Kidney epithelial cell (primary cell): ENCODE measurements around the gene PRR14L. TPM values are rescaled to one million over a fixed set of nuclear protein-coding genes. Genes with fewer than 3 reads are reported as not detected.

ENCODE experiments used
- DNase-seq: peaks from one replicate; pipeline ENCODE4 v3.0.0-alpha.2; 2010; ENCODE audit warnings: low read depth
- H3K27me3 ChIP-seq: 2 replicates; pipeline ENCODE4 v1.6.0; 2011; ENCODE audit warnings: low read length; ENCODE audit not compliant: control insufficient read depth, insufficient read depth
- H3K36me3 ChIP-seq: 2 replicates; pipeline ENCODE4 v1.5.1; 2011; ENCODE audit warnings: low read length; ENCODE audit not compliant: control insufficient read depth, insufficient read depth
- H3K4me3 ChIP-seq: 2 replicates; pipeline ENCODE4 v1.5.1; 2011; ENCODE audit warnings: low read depth, mild to moderate bottlenecking, control low read depth, low read length
- total RNA-seq: library from RNA; depleted of rRNA; stranded (reverse); fragments of >200 nt; gene quantifications from 2 replicates; pipeline ENCODE4 v1.2.3, GENCODE V29; 2015
- TF ChIP-seq, protein P1 (sequence below): IDR thresholded peaks from 2 replicates; pipeline ENCODE4 v1.5.1; 2011; ENCODE audit warnings: mild to moderate bottlenecking, moderate library complexity, low read length, control low read depth, inconsistent platforms; ENCODE audit not compliant: insufficient read depth, poor library complexity, severe bottlenecking

Gene PRR14L
- total RNA-seq, 1 donor from 2014 or later: 23.6 TPM

DNA sequence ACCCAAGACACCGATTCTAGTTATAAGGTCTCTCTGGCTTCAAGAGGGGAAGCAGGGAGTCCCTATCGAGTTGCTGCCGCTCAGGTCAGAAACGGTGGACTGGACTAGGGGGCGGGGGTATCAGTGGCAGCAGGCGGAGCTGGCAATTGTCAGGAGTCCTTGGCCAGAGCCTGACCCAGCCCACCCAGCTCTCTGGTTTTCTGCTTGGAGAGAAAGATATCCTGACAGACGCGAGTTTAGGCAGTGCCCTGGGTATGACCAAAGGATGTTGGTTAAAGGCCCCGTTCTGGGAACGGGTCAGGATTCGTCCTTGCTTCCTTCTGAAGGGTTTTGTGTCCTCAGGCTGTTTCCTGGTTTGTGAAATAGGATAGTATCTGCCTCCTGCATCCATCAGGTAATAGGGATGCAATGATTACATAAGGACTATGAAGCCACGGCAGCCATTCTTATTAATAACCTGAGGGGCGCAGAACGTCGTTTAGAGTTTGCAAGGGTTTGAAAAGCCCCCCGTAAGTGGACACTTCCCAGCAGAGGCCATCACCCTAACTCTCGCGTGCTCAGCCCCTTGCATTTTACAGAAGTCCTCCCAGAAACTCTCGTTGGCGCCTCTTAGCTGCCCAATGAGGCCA, 3.2 kb upstream of the PRR14L start:
- Histone ChIP-seq H3K36me3 (no peaks in the 10 kb centered on the region), H3K4me3 (peak overlapping the region; percentile 65), H3K27me3 (no peaks in the 10 kb centered on the region)
- TF ChIP-seq, protein P1, sequence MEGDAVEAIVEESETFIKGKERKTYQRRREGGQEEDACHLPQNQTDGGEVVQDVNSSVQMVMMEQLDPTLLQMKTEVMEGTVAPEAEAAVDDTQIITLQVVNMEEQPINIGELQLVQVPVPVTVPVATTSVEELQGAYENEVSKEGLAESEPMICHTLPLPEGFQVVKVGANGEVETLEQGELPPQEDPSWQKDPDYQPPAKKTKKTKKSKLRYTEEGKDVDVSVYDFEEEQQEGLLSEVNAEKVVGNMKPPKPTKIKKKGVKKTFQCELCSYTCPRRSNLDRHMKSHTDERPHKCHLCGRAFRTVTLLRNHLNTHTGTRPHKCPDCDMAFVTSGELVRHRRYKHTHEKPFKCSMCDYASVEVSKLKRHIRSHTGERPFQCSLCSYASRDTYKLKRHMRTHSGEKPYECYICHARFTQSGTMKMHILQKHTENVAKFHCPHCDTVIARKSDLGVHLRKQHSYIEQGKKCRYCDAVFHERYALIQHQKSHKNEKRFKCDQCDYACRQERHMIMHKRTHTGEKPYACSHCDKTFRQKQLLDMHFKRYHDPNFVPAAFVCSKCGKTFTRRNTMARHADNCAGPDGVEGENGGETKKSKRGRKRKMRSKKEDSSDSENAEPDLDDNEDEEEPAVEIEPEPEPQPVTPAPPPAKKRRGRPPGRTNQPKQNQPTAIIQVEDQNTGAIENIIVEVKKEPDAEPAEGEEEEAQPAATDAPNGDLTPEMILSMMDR: no peak
- no peak for DNase-seq

DNA sequence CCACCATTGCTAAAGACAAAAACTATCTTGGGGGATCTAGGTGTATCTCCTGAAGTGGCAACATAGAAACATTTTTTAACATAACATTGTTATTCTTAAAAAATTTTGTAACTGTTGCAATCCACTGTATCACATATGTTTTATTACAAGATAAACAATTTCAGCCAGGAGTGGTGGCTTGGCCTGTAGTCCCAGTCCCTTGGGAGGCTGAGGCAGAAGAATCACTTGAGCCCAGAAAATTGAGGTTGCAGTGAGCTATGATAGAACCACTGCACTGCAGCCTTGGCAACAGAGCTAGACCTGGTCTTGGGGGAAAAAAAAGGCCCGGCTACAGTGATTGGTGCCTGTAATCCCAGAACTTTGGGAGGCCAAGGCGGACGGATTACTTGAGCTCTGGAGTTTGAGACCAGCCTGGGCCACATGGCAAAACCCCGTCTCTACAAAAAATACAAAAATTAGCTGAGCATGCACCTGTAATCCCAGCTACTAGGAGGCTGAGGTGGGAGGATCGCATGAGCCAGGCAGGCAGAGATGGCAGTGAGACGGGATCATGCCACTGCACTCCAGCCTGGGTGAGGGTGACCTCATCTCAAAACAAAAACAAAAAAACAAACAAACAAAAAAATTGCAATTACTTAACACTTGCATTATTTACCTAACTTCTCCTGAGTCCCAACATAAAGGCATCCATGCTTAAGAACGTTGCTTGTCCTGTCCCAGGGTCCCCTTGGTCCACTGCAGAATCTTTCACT, 2.3 kb upstream of the PRR14L start:
- Histone ChIP-seq H3K36me3 (no peaks in the 10 kb centered on the region), H3K27me3 (no peaks in the 10 kb centered on the region), H3K4me3 (no peak overlapping the region)
- no peak for DNase-seq
- TF ChIP-seq, protein P1: no peak

DNA sequence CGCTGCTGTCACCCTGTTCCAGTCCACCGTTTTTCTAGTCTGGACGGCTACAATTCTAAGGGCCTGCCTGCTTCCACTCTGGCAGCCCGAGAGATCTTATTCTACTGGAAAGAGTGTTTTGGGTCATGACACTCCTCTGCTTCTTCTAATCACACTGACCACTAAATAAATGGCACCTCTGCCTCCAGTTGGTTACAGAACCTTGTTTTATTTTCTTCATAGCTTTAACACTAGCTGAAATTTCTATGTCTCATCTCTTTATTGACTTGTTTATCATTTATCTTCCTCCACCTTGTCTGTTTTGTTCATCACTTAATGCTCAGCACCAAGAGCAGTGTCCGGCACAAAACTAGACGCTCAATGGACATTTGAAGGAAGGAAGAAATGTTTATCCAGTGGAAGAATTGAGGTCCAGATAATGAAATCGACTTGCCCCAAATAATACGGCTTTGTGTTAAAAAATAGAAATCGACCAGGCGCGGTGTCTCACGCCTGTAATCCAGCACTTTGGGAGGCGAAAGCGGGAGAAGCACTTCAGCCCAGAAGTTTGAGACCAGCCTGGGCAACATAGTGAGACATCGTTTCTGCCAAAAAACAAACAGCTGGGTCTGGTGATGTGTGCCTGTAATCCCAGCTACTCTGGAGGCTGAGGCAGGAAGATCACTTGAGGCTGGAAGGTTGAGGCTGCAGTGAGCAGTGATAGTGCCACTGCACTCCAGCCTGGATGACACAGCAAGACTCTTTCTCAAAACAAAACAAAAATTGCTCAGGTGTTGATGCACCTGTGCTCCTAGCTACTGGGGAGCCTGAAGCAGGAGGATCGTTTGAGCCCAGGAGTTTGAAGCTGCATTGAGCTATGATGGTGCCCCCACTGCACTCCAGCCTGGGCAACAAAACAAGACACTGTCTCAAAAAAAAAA, 693 bp upstream of the PRR14L start:
- no peaks in the 10 kb centered on the region for H3K27me3 ChIP-seq
- H3K36me3 ChIP-seq: no peaks in the 10 kb centered on the region
- DNase-seq: no peak
- TF ChIP-seq, protein P1: no peak
- H3K4me3 ChIP-seq: no peak overlapping the region

DNA sequence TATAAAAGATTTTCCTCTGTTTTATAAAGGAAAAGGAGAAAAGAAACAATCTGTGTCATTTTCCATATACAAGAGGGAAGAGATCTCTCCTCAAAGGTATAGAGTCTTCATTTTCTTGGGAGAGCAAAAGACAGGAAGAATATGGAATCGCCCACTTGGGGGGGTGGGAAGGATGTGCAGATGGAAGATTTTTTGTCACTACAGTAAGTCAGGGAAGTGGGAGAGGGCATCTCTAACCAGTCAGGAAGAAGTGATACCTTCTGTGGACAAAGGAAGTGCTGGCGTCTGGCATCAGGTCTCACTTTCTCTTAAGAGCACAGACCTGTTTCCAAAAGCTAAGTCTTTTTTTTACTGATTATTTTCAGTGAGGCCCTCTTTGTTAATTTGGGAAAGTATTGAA, 1.4 kb downstream of the PRR14L start:
- no peaks in the 10 kb centered on the region for H3K27me3 ChIP-seq
- peak overlapping the region; percentile 68 for H3K4me3 ChIP-seq
- DNase-seq: no peak
- TF ChIP-seq, protein P1: no peak
- no peaks in the 10 kb centered on the region for H3K36me3 ChIP-seq

DNA sequence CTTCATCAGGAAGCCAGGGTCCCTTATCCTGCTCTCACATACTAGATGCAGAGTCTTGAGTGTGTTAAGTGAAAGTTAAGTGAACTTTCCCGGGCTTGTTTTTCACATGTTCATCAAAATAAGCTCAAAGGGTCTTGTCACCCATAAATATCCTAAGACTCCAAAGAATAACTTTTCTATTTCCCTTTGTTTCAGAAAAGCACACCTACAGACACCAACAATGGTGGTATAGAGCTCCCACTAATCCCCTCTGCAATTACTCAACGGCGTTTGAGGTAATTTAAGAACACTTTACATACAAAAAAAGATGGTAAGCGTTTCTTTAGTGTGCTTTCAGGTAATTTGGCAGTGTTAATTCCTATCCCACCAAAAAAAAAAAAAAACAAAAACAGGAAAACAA, 2.5 kb downstream of the PRR14L start:
- no peak overlapping the region for H3K4me3 ChIP-seq
- no peak for DNase-seq
- TF ChIP-seq, protein P1: no peak

More for the DNA sequence above, 2.5 kb downstream of the PRR14L start:
- Histone ChIP-seq H3K36me3 (no peaks in the 10 kb centered on the region), H3K27me3 (no peaks in the 10 kb centered on the region)
